DMS 273 treated with DMSO at 0.1 percent for 48 hours (cell line): ENCODE data around the gene PDE6D.

Source experiments
- DNase-seq: peaks from one replicate; lab custom pipeline; 2025; lab: John Stamatoyannopoulos, UW

Gene PDE6D

GRCh38 chr2:231780909-231781797 is at the start of gene PDE6D:
Gene PDE6D (minus strand): TSS chr2:231781282. CDS start chr2:231781114, 168 bp downstream.
- peak; percentile 96 for DNase-seq

- DNase-seq, result no peak
These were observed 40.8 kb upstream of the PDE6D start for GRCh38 chr2:231821908-231822307.

GRCh38 chr2:231820786-231821303 is 39.8 kb upstream of the PDE6D start:
- no peak for DNase-seq

GRCh38 chr2:231819447-231820042 is 38.5 kb upstream of the PDE6D start:
- no peak for DNase-seq

GRCh38 chr2:231816327-231817026 is 35.4 kb upstream of the PDE6D start:
- no peak for DNase-seq

GRCh38 chr2:231810905-231811304 is 29.8 kb upstream of the PDE6D start:
- DNase-seq, result no peak

GRCh38 chr2:231807020-231807419 is 25.9 kb upstream of the PDE6D start:
- DNase-seq, result no peak

GRCh38 chr2:231803501-231804138 is 22.5 kb upstream of the PDE6D start:
- no peak for DNase-seq

- no peak for DNase-seq
These were observed 19.5 kb upstream of the PDE6D start for GRCh38 chr2:231800493-231801091.

- DNase-seq, result peak; percentile 62
These were observed 14.6 kb upstream of the PDE6D start for GRCh38 chr2:231795525-231796327.

GRCh38 chr2:231794383-231794782 is 13.3 kb upstream of the PDE6D start:
- DNase-seq, result no peak

GRCh38 chr2:231791107-231791506 is 10.0 kb upstream of the PDE6D start:
- no peak for DNase-seq

- no peak for DNase-seq
These were observed 5.8 kb upstream of the PDE6D start for GRCh38 chr2:231786917-231787292.

GRCh38 chr2:231786177-231786916 is 5.3 kb upstream of the PDE6D start, which contains the start of gene COPS7B:
Gene COPS7B (plus strand): TSS chr2:231786445. CDS start chr2:231788571, 2,126 bp downstream.
- DNase-seq, result peak; percentile 64

- no peak for DNase-seq
These were observed 4.7 kb upstream of the PDE6D start for GRCh38 chr2:231785822-231786176.

- no peak for DNase-seq
These were observed 4.3 kb upstream of the PDE6D start for GRCh38 chr2:231785413-231785812.

GRCh38 chr2:231781798-231782726 is 980 bp upstream of the PDE6D start:
- peak; percentile 17 for DNase-seq

- DNase-seq, result no peak
These were observed 766 bp downstream of the PDE6D start for GRCh38 chr2:231780123-231780908.
